BLaER1 (cell line): Measurements from ENCODE around the gene FAM204A.

Experiments used
- H3K27ac ChIP-seq: shearing (Covaris generic); formaldehyde crosslinking; 2 replicates; pipeline ENCODE4 v1.8.1; 2022
- H3K27me3 ChIP-seq: shearing (Covaris generic); formaldehyde crosslinking; 2 replicates; pipeline ENCODE4 v1.8.1; 2022
- H3K36me3 ChIP-seq: shearing (Covaris generic); formaldehyde crosslinking; 2 replicates; pipeline ENCODE4 v1.8.1; 2022
- H3K4me1 ChIP-seq: shearing (Covaris generic); formaldehyde crosslinking; 2 replicates; pipeline ENCODE4 v1.8.1; 2022
- H3K4me2 ChIP-seq: shearing (Covaris generic); formaldehyde crosslinking; 2 replicates; pipeline ENCODE4 v1.8.1; 2022
- H3K4me3 ChIP-seq: shearing (Covaris generic); formaldehyde crosslinking; 2 replicates; pipeline ENCODE4 v1.8.1; 2022
- H3K9ac ChIP-seq: shearing (Covaris generic); formaldehyde crosslinking; 2 replicates; pipeline ENCODE4 v1.8.1; 2022
- H3K9me3 ChIP-seq: shearing (Covaris generic); formaldehyde crosslinking; 2 replicates; pipeline ENCODE4 v1.8.1; 2022
- H4K20me1 ChIP-seq: shearing (Covaris generic); formaldehyde crosslinking; 2 replicates; pipeline ENCODE4 v1.8.1; 2022
- Cebpa-rat ChIP-seq: shearing (Covaris generic); IDR thresholded peaks from 2 replicates; pipeline ENCODE4 v1.8.1; 2022

Gene FAM204A

GRCh38 chr10:118271671-118272070 lies 70.5 kb downstream of the FAM204A start:
- no peak overlapping the region for H3K4me2 ChIP-seq
- no peaks in the 10 kb centered on the region for H3K27me3 ChIP-seq
- no peak overlapping the region for H3K27ac ChIP-seq
- no peak for TF ChIP-seq Cebpa-rat
- no peaks in the 10 kb centered on the region for H4K20me1 ChIP-seq
- H3K9ac ChIP-seq = no peak overlapping the region
- H3K36me3 ChIP-seq = no peaks in the 10 kb centered on the region
- H3K9me3 ChIP-seq = no peaks in the 10 kb centered on the region
- no peaks in the 10 kb centered on the region for H3K4me1 ChIP-seq
- no peak overlapping the region for H3K4me3 ChIP-seq

DNA sequence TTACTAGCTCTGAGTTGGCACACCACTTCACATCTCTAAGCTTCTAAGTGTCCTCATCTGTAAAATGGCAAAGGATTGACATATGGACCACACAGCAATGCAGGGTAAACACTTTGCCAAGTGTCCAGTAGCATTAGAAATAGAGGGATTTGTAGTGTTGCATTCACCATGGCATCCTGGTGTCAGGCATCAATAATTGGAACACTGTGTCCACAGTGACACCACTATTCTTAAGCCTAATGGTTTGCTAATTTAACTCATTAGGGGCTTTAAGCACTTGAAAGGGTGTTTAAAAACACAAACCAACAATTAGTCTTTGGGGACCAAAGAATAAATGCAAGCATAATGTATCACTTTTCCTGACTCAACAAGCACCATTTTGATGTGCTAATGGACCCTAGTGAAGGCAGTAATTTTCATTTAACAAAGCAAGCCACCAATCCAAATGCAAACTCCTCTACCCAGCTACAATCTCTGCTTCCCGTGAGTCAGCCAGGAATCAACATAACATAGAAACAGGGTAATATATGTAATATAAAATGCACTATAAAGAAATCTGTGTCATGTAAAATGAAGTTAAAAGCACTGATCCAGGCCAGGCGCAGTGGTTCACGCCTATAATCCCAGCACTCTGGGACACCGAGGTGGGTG lies 75.9 kb downstream of the FAM204A start:
- H3K4me1 ChIP-seq = no peaks in the 10 kb centered on the region
- no peaks in the 10 kb centered on the region for H4K20me1 ChIP-seq
- no peak overlapping the region for H3K4me3 ChIP-seq
- no peak overlapping the region for H3K9ac ChIP-seq
- H3K27ac ChIP-seq = no peak overlapping the region
- H3K4me2 ChIP-seq = no peak overlapping the region
- H3K27me3 ChIP-seq = no peaks in the 10 kb centered on the region
- no peaks in the 10 kb centered on the region for H3K9me3 ChIP-seq
- no peak for TF ChIP-seq Cebpa-rat
- H3K36me3 ChIP-seq = no peaks in the 10 kb centered on the region

- Histone ChIP-seq H3K9me3 (no peaks in the 10 kb centered on the region), H3K27me3 (no peaks in the 10 kb centered on the region), H3K9ac (no peak overlapping the region), H3K36me3 (no peaks in the 10 kb centered on the region), H3K27ac (no peak overlapping the region), H3K4me3 (no peak overlapping the region), H3K4me2 (no peak overlapping the region), H3K4me1 (no peaks in the 10 kb centered on the region), H4K20me1 (no peaks in the 10 kb centered on the region)
- TF ChIP-seq Cebpa-rat = no peak
These were observed 77.2 kb downstream of the FAM204A start for GRCh38 chr10:118264838-118265470.

GRCh38 chr10:118264252-118264651 lies 77.9 kb downstream of the FAM204A start:
- Histone ChIP-seq H3K9me3 (no peaks in the 10 kb centered on the region), H3K4me3 (no peak overlapping the region), H3K36me3 (no peaks in the 10 kb centered on the region), H3K9ac (no peak overlapping the region), H3K27me3 (no peaks in the 10 kb centered on the region), H3K4me2 (no peak overlapping the region), H3K4me1 (no peaks in the 10 kb centered on the region), H4K20me1 (no peaks in the 10 kb centered on the region), H3K27ac (no peak overlapping the region)
- TF ChIP-seq Cebpa-rat = no peak

- H4K20me1 ChIP-seq = no peaks in the 10 kb centered on the region
- no peak overlapping the region for H3K4me3 ChIP-seq
- H3K36me3 ChIP-seq = no peaks in the 10 kb centered on the region
- no peaks in the 10 kb centered on the region for H3K4me1 ChIP-seq
- H3K27me3 ChIP-seq = no peaks in the 10 kb centered on the region
- H3K9me3 ChIP-seq = no peaks in the 10 kb centered on the region
- TF ChIP-seq Cebpa-rat = no peak
- H3K9ac ChIP-seq = no peak overlapping the region
- H3K4me2 ChIP-seq = no peak overlapping the region
- no peak overlapping the region for H3K27ac ChIP-seq
These were observed 79.6 kb downstream of the FAM204A start for GRCh38 chr10:118262538-118262937.

DNA sequence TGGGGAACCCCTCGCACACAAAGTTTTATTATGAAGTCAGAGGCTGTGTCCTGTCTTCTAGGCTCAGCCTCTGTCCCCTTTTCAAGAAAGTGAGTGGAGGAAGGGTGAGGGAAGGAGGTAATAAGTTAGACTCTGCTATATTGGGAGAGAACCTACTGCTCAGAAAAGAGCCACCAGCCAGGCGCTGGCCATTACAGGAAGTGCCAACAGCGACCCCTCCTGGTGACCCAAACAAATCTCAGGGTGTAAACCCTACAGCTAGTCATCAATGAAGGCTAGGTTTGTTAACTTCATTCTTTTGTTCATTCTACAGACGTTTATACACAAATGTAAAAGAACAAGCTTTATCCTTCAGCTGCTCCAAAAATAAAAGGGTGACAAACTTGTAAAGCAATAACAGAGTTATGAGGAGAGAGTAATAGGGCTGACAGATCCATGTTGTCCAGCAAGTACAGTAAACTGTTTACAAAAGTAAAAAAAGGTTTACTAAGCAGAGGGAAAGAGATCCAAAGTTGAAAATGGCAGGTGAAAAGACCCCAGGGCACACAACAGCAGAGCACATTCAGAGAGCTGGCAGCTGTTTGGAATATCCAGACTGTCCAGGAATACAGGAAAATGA lies 82.7 kb downstream of the FAM204A start:
- Histone ChIP-seq H3K4me2 (no peak overlapping the region), H4K20me1 (no peaks in the 10 kb centered on the region), H3K9me3 (no peaks in the 10 kb centered on the region), H3K4me1 (no peaks in the 10 kb centered on the region), H3K27ac (no peak overlapping the region), H3K9ac (no peak overlapping the region), H3K27me3 (no peaks in the 10 kb centered on the region; the same call in 1 of the 2 replicates), H3K36me3 (no peaks in the 10 kb centered on the region), H3K4me3 (no peak overlapping the region)
- no peak for TF ChIP-seq Cebpa-rat

DNA sequence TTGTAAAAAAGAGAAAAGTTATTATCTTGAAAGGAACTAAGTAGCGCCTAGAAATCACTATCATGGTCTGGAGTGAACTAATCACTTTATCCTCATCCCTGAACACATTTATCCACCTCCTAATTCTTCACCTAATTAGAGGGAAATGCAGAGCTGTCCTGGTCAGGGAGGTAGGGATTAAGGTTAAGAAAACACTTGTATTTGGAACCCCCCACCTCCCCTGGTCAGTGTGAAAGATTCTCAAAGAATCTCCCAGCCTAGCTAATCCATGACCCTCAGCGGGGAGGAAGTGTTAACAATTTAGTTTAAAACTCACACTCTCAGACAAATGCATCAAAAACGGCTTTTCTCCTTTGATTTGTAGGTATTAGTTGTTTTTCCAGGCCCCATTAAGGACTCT lies 83.8 kb downstream of the FAM204A start:
- H3K27ac ChIP-seq = no peak overlapping the region
- H3K36me3 ChIP-seq = no peaks in the 10 kb centered on the region
- no peaks in the 10 kb centered on the region for H3K4me1 ChIP-seq
- no peak overlapping the region for H3K4me3 ChIP-seq
- no peaks in the 10 kb centered on the region; the same call in 1 of the 2 replicates for H3K27me3 ChIP-seq
- no peaks in the 10 kb centered on the region for H3K9me3 ChIP-seq
- H4K20me1 ChIP-seq = no peaks in the 10 kb centered on the region
- H3K9ac ChIP-seq = no peak overlapping the region
- no peak for TF ChIP-seq Cebpa-rat
- H3K4me2 ChIP-seq = no peak overlapping the region

DNA sequence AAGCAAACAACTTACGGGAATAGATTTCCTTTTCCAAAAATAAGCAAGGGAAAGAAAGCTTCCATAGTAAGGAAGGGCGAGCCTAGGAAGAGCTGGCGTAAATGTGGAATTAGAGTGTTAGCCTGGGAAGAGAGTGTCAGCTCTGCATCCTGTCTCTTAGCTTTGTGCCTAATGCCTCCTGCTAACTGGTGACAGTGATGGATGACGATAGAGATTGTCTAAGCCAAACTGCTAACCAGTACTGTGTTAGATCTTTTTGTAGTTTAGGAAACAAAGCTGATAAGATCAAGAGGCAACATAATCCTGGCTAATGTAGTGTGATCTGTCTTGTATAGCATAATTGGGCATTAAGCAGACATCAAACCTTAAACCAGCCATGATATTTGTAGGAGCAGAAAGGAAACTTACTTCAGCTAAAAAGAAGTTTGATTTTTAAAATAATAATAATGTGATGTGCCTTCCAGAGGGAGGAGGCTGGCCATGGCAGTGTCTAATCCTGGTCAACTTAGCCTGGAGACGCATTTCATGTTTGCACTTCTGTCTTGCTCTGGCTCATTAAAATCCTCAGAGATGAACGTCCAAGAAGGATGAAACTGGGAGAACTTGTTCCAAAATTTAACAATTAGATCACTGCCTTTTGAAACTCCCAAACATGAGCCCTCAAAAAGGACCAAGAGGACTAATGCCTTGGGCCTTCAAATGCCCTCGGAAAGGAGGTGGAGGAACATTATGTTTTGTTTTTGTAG lies 85.1 kb downstream of the FAM204A start:
- H3K4me1 ChIP-seq = no peaks in the 10 kb centered on the region
- no peak for TF ChIP-seq Cebpa-rat
- H4K20me1 ChIP-seq = no peaks in the 10 kb centered on the region
- H3K9ac ChIP-seq = no peak overlapping the region
- H3K27me3 ChIP-seq = no peaks in the 10 kb centered on the region; the same call in 1 of the 2 replicates
- no peaks in the 10 kb centered on the region for H3K36me3 ChIP-seq
- no peaks in the 10 kb centered on the region for H3K9me3 ChIP-seq
- H3K27ac ChIP-seq = no peak overlapping the region
- H3K4me3 ChIP-seq = no peak overlapping the region
- H3K4me2 ChIP-seq = no peak overlapping the region

DNA sequence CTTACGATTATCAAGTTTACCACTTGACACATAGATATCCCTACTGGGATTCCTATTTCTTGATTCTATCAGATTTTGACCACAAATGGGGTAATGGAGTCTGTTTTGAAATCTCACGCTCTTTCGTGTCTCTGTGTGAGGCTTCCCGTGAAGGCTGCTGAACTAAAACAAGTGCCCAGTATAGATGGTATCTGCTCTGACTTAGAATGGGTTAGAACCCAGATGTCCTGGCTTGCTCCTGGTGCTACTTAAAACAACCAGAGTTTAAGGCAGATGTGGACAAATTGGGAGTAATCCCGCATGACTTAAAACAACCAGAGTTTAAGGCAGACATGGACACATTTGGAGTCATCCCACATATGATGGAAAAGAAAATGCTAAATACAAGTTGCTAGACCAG lies 85.9 kb downstream of the FAM204A start:
- Histone ChIP-seq H3K27ac (no peak overlapping the region), H3K4me1 (no peaks in the 10 kb centered on the region), H3K9me3 (no peaks in the 10 kb centered on the region), H3K4me2 (no peak overlapping the region), H3K4me3 (no peak overlapping the region), H4K20me1 (no peaks in the 10 kb centered on the region), H3K9ac (no peak overlapping the region), H3K27me3 (no peaks in the 10 kb centered on the region; the same call in 1 of the 2 replicates), H3K36me3 (no peaks in the 10 kb centered on the region)
- TF ChIP-seq Cebpa-rat = no peak

GRCh38 chr10:118255355-118255754 lies 86.8 kb downstream of the FAM204A start:
- H3K4me2 ChIP-seq = no peak overlapping the region
- no peak overlapping the region for H3K27ac ChIP-seq
- no peak for TF ChIP-seq Cebpa-rat
- no peaks in the 10 kb centered on the region for H3K4me1 ChIP-seq
- no peaks in the 10 kb centered on the region for H3K9me3 ChIP-seq
- no peak overlapping the region for H3K4me3 ChIP-seq
- H4K20me1 ChIP-seq = no peaks in the 10 kb centered on the region
- no peak overlapping the region for H3K9ac ChIP-seq
- no peaks in the 10 kb centered on the region; the same call in 1 of the 2 replicates for H3K27me3 ChIP-seq
- H3K36me3 ChIP-seq = no peaks in the 10 kb centered on the region
